Mesenchymal stem cell (in vitro differentiated cells and primary cell): ENCODE data around the gene ATP7B.

Experiments
- DNase-seq: peaks from one replicate; pipeline ENCODE4 v3.0.0-alpha.2; 2013
- H2AFZ ChIP-seq: one replicate; pipeline ENCODE4 v1.6.1; 2013; ENCODE audit warnings: low read depth, mild to moderate bottlenecking, control low read depth, inconsistent platforms, low read length, moderate library complexity
- H2AK5ac ChIP-seq: 2 replicates; pipeline ENCODE4 v1.6.1; 2013; ENCODE audit warnings: low read length, moderate library complexity, mild to moderate bottlenecking, inconsistent platforms; ENCODE audit not compliant: severe bottlenecking
- H2BK120ac ChIP-seq: one replicate; pipeline ENCODE4 v1.6.1; 2013; ENCODE audit warnings: low read depth, mild to moderate bottlenecking, inconsistent platforms, low read length, moderate library complexity
- H2BK12ac ChIP-seq, 2 experiments: one replicate each; pipeline ENCODE4 v1.6.1; 2013; ENCODE audit warnings: inconsistent platforms in 2 of 2, low read length in 2 of 2, mild to moderate bottlenecking in 2 of 2, moderate library complexity in 2 of 2, control low read depth in 1 of 2
- H2BK15ac ChIP-seq: one replicate; pipeline ENCODE4 v1.6.1; 2013; ENCODE audit warnings: mild to moderate bottlenecking, low read depth, inconsistent platforms; ENCODE audit not compliant: poor library complexity, severe bottlenecking
- H2BK5ac ChIP-seq: 2 replicates; pipeline ENCODE4 v1.6.1; 2013; ENCODE audit warnings: low read depth, mild to moderate bottlenecking, low read length, control low read depth, inconsistent platforms; ENCODE audit not compliant: poor library complexity, severe bottlenecking
- H3K14ac ChIP-seq, 2 experiments: one replicate each; pipeline ENCODE4 v1.6.1; 2013; ENCODE audit warnings: inconsistent platforms in 2 of 2, low read length in 2 of 2, control low read depth in 1 of 2, mild to moderate bottlenecking in 1 of 2, moderate library complexity in 1 of 2
- H3K18ac ChIP-seq, 2 experiments: one replicate each; pipeline ENCODE4 v1.6.1; 2013; ENCODE audit warnings: inconsistent platforms in 2 of 2, low read length in 2 of 2, control low read depth in 1 of 2, low read depth in 1 of 2, mild to moderate bottlenecking in 1 of 2
- H3K23ac ChIP-seq, 2 experiments: one replicate each; pipeline ENCODE4 v1.6.1; 2013; ENCODE audit warnings: inconsistent platforms in 2 of 2, low read length in 2 of 2, mild to moderate bottlenecking in 2 of 2, moderate library complexity in 2 of 2, control low read depth in 1 of 2
- H3K27ac ChIP-seq: 2 replicates; pipeline ENCODE4 v1.5.1; 2013; ENCODE audit warnings: mild to moderate bottlenecking, moderate library complexity, low read length, control low read depth, inconsistent platforms; ENCODE audit not compliant: poor library complexity, severe bottlenecking
- H3K27me3 ChIP-seq, 2 experiments: 2 replicates each; pipeline versions ENCODE4 v1.6.1 to v1.7.0; 2013; ENCODE audit warnings: low read length in 2 of 2, mild to moderate bottlenecking in 2 of 2, moderate library complexity in 2 of 2, control low read depth in 1 of 2, inconsistent platforms in 1 of 2; ENCODE audit not compliant: control insufficient read depth in 1 of 2, insufficient read depth in 1 of 2
- H3K36me3 ChIP-seq, 2 experiments: 2 replicates each; pipeline versions ENCODE4 v1.6.1 to v1.7.0; 2013; ENCODE audit warnings: low read length in 2 of 2, control low read depth in 1 of 2, inconsistent platforms in 1 of 2, low read depth in 1 of 2, mild to moderate bottlenecking in 1 of 2; ENCODE audit not compliant: insufficient read depth in 2 of 2, control insufficient read depth in 1 of 2
- H3K4ac ChIP-seq, 2 experiments: one replicate each; pipeline ENCODE4 v1.6.1; 2013; ENCODE audit warnings: inconsistent platforms in 2 of 2, low read length in 2 of 2, mild to moderate bottlenecking in 2 of 2, moderate library complexity in 2 of 2, control low read depth in 1 of 2, low read depth in 1 of 2
- H3K4me1 ChIP-seq: 2 replicates; pipeline ENCODE4 v1.6.1; 2013; ENCODE audit warnings: low read depth, low read length, control low read depth; ENCODE audit not compliant: control insufficient read depth, insufficient read depth
- H3K4me2 ChIP-seq: 2 replicates; pipeline ENCODE4 v1.6.1; 2013; ENCODE audit warnings: low read length, mild to moderate bottlenecking, inconsistent platforms; ENCODE audit not compliant: poor library complexity, severe bottlenecking
- H3K4me3 ChIP-seq, 2 experiments: 2 replicates each; pipeline versions ENCODE4 v1.5.1 to v1.7.0; 2013; ENCODE audit warnings: low read length in 2 of 2, mild to moderate bottlenecking in 2 of 2, control low read depth in 1 of 2, low read depth in 1 of 2; ENCODE audit not compliant: insufficient read depth in 1 of 2
- H3K79me1 ChIP-seq: replicated peaks from 2 replicates; pipeline ENCODE4 v1.6.1; 2013; ENCODE audit warnings: mild to moderate bottlenecking, control low read depth, low read length, inconsistent platforms; ENCODE audit not compliant: poor library complexity, severe bottlenecking
- H3K9ac ChIP-seq: 2 replicates; pipeline ENCODE4 v1.7.0; 2013; ENCODE audit warnings: mild to moderate bottlenecking, low read length, moderate library complexity
- H3K9me3 ChIP-seq: 2 replicates; pipeline ENCODE4 v1.7.0; 2013; ENCODE audit warnings: mild to moderate bottlenecking, low read length; ENCODE audit not compliant: control insufficient read depth
- H4K8ac ChIP-seq: one replicate; pipeline ENCODE4 v1.6.1; 2013; ENCODE audit warnings: inconsistent platforms, mild to moderate bottlenecking, low read length, moderate library complexity
- H4K91ac ChIP-seq: one replicate; pipeline ENCODE4 v1.6.1; 2013; ENCODE audit warnings: mild to moderate bottlenecking, low read length, inconsistent platforms
- WGBS: methylation state at CpG from one replicate; pipeline ENCODE4 v1.1.7; 2013; ENCODE audit warnings: mixed read lengths; 5-methylcytosine and 5-hydroxymethylcytosine counted together

The ATP7B gene

GRCh38 chr13:51934461-51935087, 76.7 kb downstream of the ATP7B start:
- Histone ChIP-seq H2BK5ac (no peak overlapping the region), H4K91ac (no peak overlapping the region), H3K27me3 (peaks cover 0 to 3% of the 10 kb centered on the region in 2 experiments), H3K9ac (no peak overlapping the region), H3K27ac (no peak overlapping the region), H3K18ac (no peak overlapping the region), H4K8ac (no peak overlapping the region), H3K4ac (no peak overlapping the region), H3K79me1 (no peaks in the 10 kb centered on the region), H3K9me3 (no peaks in the 10 kb centered on the region), H2BK120ac (no peak overlapping the region), H3K4me3 (no peak overlapping the region), H3K4me1 (no peaks in the 10 kb centered on the region), H2AK5ac (no peak overlapping the region), H2BK15ac (no peak overlapping the region), H3K23ac (no peak overlapping the region), H3K14ac (no peak overlapping the region), H2BK12ac (no peak overlapping the region), H2AFZ (no peak overlapping the region), H3K36me3 (peaks cover 0 to 12% of the 10 kb centered on the region in 2 experiments), H3K4me2 (no peak overlapping the region)
- WGBS, result 94% methylated on average over 19 of the region's 19 CpGs
- no peak for DNase-seq

DNA sequence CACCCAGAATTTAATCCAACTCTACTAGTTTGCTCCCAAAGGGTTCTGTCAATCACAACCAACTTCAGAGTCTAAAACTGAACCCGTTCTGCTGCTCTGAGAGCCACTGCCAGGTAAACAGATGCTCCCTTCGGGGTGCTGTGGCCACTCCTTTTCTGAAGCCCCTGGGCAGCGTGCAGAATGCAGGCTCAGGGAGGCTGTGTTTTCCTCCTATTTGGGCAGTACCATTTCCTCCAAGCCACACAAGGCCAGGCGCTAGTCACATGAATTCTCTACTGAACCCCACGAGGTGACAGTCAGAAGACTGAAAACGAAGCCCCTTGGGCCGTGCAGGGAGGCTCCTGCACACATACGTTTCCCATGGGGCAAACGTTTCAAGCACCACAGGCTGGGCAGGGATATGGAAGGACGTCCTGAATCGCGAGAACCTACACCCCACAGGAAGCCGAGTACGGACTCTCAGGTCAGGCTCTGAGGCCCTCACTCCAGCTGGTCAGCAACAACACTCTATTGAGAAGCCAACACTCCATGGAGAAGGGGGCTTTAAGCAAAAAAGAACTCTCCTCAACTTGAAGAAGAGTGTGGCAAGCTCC, 77.7 kb downstream of the ATP7B start:
- peaks cover 0 to 12% of the 10 kb centered on the region in 2 experiments for H3K36me3 ChIP-seq
- H4K91ac ChIP-seq, result peak overlapping the region; percentile 22
- H3K27me3 ChIP-seq, result peaks cover 0 to 3% of the 10 kb centered on the region in 2 experiments
- no peaks in the 10 kb centered on the region for H3K4me1 ChIP-seq
- H3K4me3 ChIP-seq, result no peak overlapping the region
- no peak overlapping the region for H2BK5ac ChIP-seq
- DNase-seq, result no peak
- H3K79me1 ChIP-seq, result no peaks in the 10 kb centered on the region
- no peaks in the 10 kb centered on the region for H3K9me3 ChIP-seq
- no peak overlapping the region for H4K8ac ChIP-seq
- H2BK15ac ChIP-seq, result no peak overlapping the region
- H2BK120ac ChIP-seq, result no peak overlapping the region
- no peak overlapping the region for H2AK5ac ChIP-seq
- WGBS, result 88% methylated on average over 14 of the region's 14 CpGs
- H3K4me2 ChIP-seq, result no peak overlapping the region
- no peak overlapping the region for H3K27ac ChIP-seq
- H2BK12ac ChIP-seq, result no peak overlapping the region
- no peak overlapping the region for H3K9ac ChIP-seq
- no peak overlapping the region for H3K14ac ChIP-seq
- no peak overlapping the region for H3K4ac ChIP-seq
- H3K18ac ChIP-seq, result no peak overlapping the region
- H2AFZ ChIP-seq, result no peak overlapping the region
- no peak overlapping the region for H3K23ac ChIP-seq

DNA sequence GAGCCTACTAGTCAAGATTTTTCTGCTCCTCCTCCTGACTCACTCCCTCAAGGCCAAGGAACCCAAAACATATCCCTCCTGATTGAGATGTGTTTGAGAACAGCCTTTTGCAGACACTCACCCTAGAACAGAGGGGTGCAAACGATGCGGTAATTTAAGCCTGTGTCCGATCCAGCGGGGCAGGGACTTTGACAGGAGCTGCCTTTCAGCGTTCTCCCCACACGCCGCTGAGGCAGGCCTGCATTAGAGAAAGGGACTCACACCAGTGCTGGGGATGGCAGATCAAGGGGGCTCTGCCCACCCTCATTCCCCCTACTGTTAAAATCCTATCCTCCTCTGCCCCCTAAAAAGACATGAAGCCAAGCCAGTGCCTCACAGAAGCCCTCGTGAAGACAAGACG, 79.0 kb downstream of the ATP7B start:
- H4K91ac ChIP-seq, result no peak overlapping the region
- H2AFZ ChIP-seq, result no peak overlapping the region
- no peak for DNase-seq
- no peak overlapping the region for H3K9ac ChIP-seq
- no peak overlapping the region for H2AK5ac ChIP-seq
- H3K23ac ChIP-seq, result no peak overlapping the region
- H3K4ac ChIP-seq, result no peak overlapping the region
- no peak overlapping the region for H2BK15ac ChIP-seq
- no peak overlapping the region for H3K14ac ChIP-seq
- H3K4me1 ChIP-seq, result no peaks in the 10 kb centered on the region
- H3K9me3 ChIP-seq, result no peaks in the 10 kb centered on the region
- no peak overlapping the region for H3K4me2 ChIP-seq
- no peaks in the 10 kb centered on the region for H3K27me3 ChIP-seq
- no peaks in the 10 kb centered on the region for H3K79me1 ChIP-seq
- no peak overlapping the region for H3K18ac ChIP-seq
- H3K4me3 ChIP-seq, result no peak overlapping the region
- H2BK12ac ChIP-seq, result no peak overlapping the region
- H4K8ac ChIP-seq, result no peak overlapping the region
- 91% methylated on average over 8 of the region's 9 CpGs for WGBS
- no peak overlapping the region for H2BK5ac ChIP-seq
- peaks cover 0 to 12% of the 10 kb centered on the region in 2 experiments for H3K36me3 ChIP-seq
- no peak overlapping the region for H3K27ac ChIP-seq
- H2BK120ac ChIP-seq, result no peak overlapping the region

DNA sequence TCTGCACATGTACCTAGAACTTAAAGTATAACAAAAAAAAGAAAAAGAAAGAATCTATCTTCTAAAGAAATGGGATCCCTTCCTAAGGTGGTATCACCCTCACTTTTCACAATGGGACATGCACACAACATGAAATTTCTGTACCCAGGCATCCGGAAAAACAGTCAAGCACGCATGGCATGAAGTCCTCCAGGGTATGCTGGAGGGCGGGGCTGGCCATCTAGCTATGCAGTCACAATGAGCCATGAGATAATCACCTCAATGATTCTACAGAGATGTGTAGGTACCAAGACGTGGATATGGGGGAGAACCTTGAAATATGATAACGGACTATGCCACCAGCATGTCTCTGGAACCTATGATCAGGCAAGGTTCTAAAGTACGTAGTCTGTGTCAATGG, 79.6 kb downstream of the ATP7B start:
- 92% methylated on average over 6 of the region's 6 CpGs for WGBS
- no peaks in the 10 kb centered on the region for H3K4me1 ChIP-seq
- no peaks in the 10 kb centered on the region for H3K27me3 ChIP-seq
- H3K4ac ChIP-seq, result no peak overlapping the region
- H4K8ac ChIP-seq, result no peak overlapping the region
- H3K9ac ChIP-seq, result no peak overlapping the region
- DNase-seq, result no peak
- H3K18ac ChIP-seq, result no peak overlapping the region
- no peak overlapping the region for H3K4me2 ChIP-seq
- no peaks in the 10 kb centered on the region for H3K79me1 ChIP-seq
- no peak overlapping the region for H3K14ac ChIP-seq
- no peak overlapping the region for H4K91ac ChIP-seq
- H2BK12ac ChIP-seq, result no peak overlapping the region
- H2BK15ac ChIP-seq, result no peak overlapping the region
- no peak overlapping the region for H2BK5ac ChIP-seq
- no peak overlapping the region for H3K27ac ChIP-seq
- H3K4me3 ChIP-seq, result no peak overlapping the region
- no peak overlapping the region for H3K23ac ChIP-seq
- no peak overlapping the region for H2AK5ac ChIP-seq
- H2AFZ ChIP-seq, result no peak overlapping the region
- no peak overlapping the region for H2BK120ac ChIP-seq
- no peaks in the 10 kb centered on the region for H3K9me3 ChIP-seq
- H3K36me3 ChIP-seq, result peaks cover 0 to 12% of the 10 kb centered on the region in 2 experiments
